Cardiac fibroblast (primary cell): ENCODE results near the gene STK32C.
"Not testable (repeated sequence)": the region's sequence is repeated elsewhere in the genome, so short reads cannot be mapped to it uniquely, and the experiment has no call there.

Source experiments
- DNase-seq, 2 donors: peaks; one replicate each; pipeline versions ENCODE4 v3.0.0 to v3.0.0-alpha.2; 2010; ENCODE audit warnings: low read depth in 2 of 2
- H3K4me3 ChIP-seq, 2 donors: replicated peaks in 1 of 2; 1 replicate in 1 of 2; 2 replicates in 1 of 2; pipeline ENCODE4 v1.5.1; 2011; ENCODE audit warnings: low read depth in 2 of 2, low read length in 2 of 2, mild to moderate bottlenecking in 2 of 2, moderate library complexity in 1 of 2
- TF ChIP-seq, protein P1 (sequence below): IDR thresholded peaks from one replicate; pipeline ENCODE4 v1.5.1; 2011; ENCODE audit warnings: low read depth, mild to moderate bottlenecking, low read length, inconsistent platforms

Gene STK32C

DNA sequence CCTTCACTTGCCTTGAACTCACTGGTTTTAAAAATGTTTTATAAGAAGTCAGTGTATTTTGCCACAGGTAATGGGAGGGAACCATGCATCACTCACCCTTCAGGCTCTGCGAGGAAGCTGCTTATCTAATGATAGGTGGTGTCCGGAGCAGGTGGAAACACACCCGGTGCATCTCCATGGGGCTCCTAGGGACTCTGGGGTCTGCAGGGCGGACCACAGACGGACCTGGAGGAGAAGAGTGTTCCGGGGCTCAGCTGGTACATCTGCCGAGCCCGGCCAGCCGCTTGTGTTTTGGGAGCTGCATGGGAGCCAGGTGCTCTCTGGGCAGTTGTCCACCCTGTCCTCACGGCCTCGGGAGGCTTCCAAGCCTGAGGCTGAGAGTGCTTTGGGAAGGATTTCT is 31.5 kb upstream of the STK32C start:
- no peak overlapping the region for H3K4me3 ChIP-seq
- TF ChIP-seq, protein P1, sequence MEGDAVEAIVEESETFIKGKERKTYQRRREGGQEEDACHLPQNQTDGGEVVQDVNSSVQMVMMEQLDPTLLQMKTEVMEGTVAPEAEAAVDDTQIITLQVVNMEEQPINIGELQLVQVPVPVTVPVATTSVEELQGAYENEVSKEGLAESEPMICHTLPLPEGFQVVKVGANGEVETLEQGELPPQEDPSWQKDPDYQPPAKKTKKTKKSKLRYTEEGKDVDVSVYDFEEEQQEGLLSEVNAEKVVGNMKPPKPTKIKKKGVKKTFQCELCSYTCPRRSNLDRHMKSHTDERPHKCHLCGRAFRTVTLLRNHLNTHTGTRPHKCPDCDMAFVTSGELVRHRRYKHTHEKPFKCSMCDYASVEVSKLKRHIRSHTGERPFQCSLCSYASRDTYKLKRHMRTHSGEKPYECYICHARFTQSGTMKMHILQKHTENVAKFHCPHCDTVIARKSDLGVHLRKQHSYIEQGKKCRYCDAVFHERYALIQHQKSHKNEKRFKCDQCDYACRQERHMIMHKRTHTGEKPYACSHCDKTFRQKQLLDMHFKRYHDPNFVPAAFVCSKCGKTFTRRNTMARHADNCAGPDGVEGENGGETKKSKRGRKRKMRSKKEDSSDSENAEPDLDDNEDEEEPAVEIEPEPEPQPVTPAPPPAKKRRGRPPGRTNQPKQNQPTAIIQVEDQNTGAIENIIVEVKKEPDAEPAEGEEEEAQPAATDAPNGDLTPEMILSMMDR = no peak

DNA sequence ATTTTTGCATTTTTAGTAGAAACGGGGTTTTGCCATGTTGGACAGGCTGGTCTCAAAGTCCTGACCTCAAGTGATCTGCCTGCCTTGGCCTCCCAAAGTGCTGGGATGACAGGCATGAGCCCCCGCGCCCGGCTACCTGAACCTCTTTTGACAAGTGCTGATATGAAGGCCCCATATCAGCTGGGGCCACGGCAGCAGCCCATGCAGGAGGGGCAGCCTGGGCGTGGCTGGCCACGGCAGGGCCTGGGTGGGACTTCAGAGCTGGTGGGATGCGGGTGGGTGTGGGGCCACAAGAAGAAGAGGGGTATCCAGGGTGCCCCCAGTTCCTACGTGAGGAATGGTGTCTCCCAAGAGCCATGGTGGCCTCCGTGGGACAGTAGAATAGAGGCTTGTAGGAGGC is 31.1 kb upstream of the STK32C start:
- DNase-seq = no peak
- TF ChIP-seq, protein P1 = no peak
- H3K4me3 ChIP-seq = no peak overlapping the region

More for the DNA sequence above, 31.5 kb upstream of the STK32C start:
- DNase-seq = no peak

DNA sequence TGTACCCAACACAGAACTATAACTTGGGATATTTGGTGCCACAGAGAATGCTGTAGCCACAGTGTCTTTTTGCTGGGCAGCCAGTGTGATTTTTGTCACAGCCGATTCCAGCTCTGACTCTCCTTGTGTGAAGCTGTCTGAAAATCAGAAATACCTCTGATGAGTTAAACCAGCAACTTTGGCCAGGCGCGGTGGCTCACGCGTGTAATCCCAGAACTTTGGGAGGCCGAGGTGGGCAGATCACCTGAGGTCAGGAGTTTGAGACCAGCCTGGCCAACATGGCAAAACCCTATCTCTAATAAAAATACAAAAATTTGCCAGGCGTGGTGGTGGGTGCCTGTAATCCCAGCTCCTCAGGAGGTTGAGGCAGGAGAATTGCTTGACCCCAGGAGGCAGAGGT is 30.1 kb upstream of the STK32C start:
- H3K4me3 ChIP-seq, DNase-seq: not testable (repeated sequence)

DNA sequence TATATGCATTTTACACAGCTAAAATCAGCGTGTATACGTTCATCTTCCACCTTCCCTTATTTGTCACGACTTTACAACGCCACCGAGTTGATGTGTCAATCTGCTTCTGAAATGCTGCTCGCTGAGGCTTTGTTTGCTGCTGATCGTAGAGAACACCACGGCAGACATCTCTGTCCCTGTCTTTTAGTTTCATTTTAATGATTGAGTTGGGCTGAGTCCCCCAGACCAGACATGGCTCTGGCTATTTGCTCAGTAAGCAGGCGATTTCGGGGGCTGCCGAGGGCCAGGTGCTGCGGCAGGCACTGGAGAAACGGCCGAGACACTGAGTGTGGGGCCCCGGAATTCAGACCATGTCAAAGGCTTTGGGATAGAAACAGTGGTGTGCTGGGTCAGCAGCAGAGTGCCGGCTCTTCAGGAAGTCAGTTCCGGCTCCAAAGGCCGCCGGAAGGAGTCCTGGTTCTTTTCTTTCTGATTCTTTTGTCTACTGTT is 29.2 kb upstream of the STK32C start:
- DNase-seq = peak in 1 of 2 donors; percentile 33
- TF ChIP-seq, protein P1 = no peak
- H3K4me3 ChIP-seq = peak overlapping the region; percentile 8 to 38

DNA sequence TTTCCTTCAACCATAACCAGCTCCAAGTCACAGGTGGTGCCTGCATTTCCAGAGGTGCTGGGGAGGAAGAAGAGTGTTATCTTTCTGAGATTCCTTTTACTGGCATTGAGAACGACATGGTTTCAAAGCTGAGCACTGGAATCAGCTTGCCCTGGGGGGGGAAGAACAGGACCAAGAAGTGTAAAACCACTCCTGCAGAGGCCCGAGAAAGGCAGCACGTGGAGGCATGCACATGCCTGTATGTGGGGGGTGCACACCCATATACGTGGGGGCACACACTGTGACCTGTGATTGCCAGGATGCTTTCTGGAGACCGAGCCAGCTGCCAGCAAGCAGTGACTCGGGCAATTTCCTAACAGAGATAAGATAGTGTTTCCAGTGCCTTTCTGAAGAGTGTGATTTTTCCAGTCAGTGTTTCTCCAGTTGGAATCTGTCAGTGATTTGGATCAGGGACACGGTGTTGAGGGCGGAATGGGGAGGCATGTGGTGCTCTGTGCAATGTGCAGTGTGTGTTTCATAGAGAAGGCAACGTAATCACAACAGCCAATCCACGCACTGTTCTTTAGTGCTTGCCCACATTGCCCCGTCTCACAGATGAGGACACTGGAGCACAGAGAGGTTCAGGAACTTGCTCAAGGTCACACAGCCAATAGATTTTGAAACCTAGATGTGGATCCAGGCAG is 28.5 kb upstream of the STK32C start:
- peak; percentile 5 to 64 for DNase-seq
- TF ChIP-seq, protein P1 = no peak
- H3K4me3 ChIP-seq = no peak overlapping the region

DNA sequence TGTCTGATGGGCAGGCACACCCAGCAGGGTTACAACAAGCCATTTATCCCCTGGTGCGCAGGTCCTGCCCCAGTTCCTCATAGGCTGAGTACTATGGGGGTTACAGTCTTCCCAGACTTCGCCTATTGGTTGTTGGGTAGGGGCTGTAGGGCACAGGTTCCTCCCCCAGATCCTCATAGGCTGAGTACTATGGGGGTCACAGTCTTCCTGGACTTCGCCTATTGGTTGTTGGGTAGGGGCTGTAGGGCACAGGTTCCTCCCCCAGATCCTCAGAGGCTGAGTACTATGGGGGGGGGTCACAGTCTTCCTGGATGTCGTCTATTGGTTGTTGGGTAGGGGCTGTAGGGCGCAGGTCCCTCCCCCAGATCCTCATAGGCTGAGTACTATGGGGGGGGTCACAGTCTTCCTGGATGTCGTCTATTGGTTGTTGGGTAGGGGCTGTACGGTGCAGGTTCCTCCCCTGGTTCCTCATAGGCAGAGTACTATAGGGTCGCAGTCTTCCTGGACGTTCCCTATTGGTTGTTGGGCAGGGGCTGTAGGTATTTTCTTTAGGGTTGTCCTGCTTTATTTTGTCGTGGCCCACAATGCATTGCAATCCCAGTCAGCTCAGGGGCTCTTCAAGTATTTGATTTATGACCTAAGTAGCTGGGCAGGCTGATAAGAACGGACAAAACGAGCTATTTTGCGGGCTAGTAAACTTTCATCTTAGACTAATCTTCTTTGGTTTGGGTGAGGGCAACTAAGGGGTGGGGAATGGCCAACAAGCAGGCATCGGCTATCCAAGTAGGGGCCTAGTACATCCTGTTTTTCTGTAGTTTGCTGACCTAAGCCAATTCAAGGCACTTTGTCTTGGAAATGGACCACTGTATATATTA is 27.7 kb upstream of the STK32C start:
- TF ChIP-seq, protein P1 = no peak
- no peak for DNase-seq
- no peak overlapping the region for H3K4me3 ChIP-seq

DNA sequence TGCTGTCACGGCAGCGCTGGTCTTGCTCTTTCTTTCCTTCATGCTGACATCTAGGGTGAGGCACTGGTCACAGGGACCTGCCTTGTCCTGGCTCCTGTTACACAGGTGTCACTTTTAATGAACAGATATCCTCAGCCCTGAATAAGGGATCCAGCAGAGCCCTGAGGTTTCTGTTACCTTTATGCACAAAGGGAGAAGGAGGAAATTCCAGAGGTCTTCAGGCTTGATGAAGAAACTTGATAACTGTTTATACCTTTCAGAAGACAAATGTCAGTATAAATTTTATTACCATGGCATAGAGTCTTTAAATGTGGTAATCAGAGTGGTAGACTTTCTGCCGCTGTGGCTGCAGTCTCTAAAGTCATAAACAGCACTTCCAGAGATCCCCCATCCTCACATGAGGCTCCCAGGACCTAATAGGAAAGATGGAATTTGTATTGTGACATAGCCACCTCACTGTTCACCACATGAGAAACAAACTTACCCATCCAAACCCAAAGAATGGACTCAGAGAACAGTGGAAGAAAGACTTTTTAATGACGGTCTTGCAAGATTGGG is 27.0 kb upstream of the STK32C start:
- no peak overlapping the region for H3K4me3 ChIP-seq

More for the DNA sequence above, 27.0 kb upstream of the STK32C start:
- TF ChIP-seq, protein P1 = no peak
- no peak for DNase-seq
